Rectal smooth muscle tissue (tissue), 1 donor: ENCODE data around the gene HMCN1.

Source experiments
- H3K27ac ChIP-seq: one replicate; pipeline ENCODE4 v1.7.0; 2013; ENCODE audit warnings: low read depth, low read length, inconsistent platforms
- H3K27me3 ChIP-seq: one replicate; pipeline ENCODE4 v1.7.0; 2013; ENCODE audit warnings: low read length; ENCODE audit not compliant: control insufficient read depth, insufficient read depth
- H3K36me3 ChIP-seq: one replicate; pipeline ENCODE4 v1.7.0; 2013; ENCODE audit warnings: low read length; ENCODE audit not compliant: control insufficient read depth, insufficient read depth
- H3K4me1 ChIP-seq: one replicate; pipeline ENCODE4 v1.7.0; 2013; ENCODE audit warnings: low read length; ENCODE audit not compliant: control insufficient read depth, insufficient read depth
- H3K4me3 ChIP-seq: one replicate; pipeline ENCODE4 v1.7.0; 2013; ENCODE audit warnings: low read length
- H3K9ac ChIP-seq: one replicate; pipeline ENCODE4 v1.7.0; 2013; ENCODE audit warnings: low read length

The HMCN1 gene

DNA sequence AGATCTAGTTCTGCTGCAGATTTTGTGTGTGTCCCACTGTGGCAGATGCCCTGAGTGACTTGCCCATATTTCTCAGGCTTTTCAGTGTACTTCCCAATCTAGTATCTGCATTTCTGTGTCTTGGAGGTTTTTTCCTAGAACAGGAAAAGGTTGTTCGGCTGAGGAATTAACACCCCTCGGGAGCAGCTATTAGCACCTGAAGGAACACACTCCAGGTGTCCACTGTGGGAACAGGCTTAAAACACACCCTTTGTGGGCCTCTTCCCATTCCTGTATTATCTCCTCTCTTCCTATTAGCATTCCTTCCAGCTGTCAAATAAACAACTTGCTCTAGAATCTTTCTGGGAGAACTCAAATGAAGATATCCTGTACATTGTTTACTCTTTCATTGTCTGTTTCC is 178.3 kb downstream of the HMCN1 start:
- H3K27me3 ChIP-seq = no peaks in the 10 kb centered on the region
- no peaks in the 10 kb centered on the region for H3K4me1 ChIP-seq
- H3K36me3 ChIP-seq = no peaks in the 10 kb centered on the region
- no peak overlapping the region for H3K4me3 ChIP-seq
- no peak overlapping the region for H3K27ac ChIP-seq
- no peak overlapping the region for H3K9ac ChIP-seq

- H3K27me3 ChIP-seq = no peaks in the 10 kb centered on the region
- no peak overlapping the region for H3K4me3 ChIP-seq
- no peaks in the 10 kb centered on the region for H3K4me1 ChIP-seq
- H3K36me3 ChIP-seq = no peaks in the 10 kb centered on the region
- no peak overlapping the region for H3K27ac ChIP-seq
- no peak overlapping the region for H3K9ac ChIP-seq
Measured at GRCh38 chr1:185914089-185914488, 179.9 kb downstream of the HMCN1 start.

DNA sequence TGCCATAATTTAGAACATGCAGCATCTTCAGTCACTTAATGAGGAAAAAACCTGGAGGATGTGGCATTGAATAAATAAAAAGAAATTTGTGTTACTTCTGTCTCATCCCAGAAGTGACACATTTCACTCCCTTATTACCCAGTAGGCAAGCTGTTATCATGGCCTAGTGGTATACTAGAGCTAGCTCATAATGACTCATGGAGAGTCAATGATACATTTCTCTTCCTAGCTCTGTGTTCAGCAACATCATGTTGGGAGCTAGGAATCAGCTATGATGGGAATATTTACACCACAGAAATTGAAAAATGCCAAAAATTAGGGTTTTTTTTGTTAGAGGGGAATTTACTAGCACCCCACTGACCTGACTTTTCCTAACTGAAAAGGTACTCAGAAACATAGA is 182.7 kb downstream of the HMCN1 start:
- H3K4me1 ChIP-seq = no peaks in the 10 kb centered on the region
- H3K36me3 ChIP-seq = no peaks in the 10 kb centered on the region
- no peaks in the 10 kb centered on the region for H3K27me3 ChIP-seq
- no peak overlapping the region for H3K4me3 ChIP-seq
- no peak overlapping the region for H3K9ac ChIP-seq
- H3K27ac ChIP-seq = no peak overlapping the region

GRCh38 chr1:185917646-185918045 is 183.5 kb downstream of the HMCN1 start:
- Histone ChIP-seq H3K4me3 (no peak overlapping the region), H3K27ac (no peak overlapping the region), H3K27me3 (no peaks in the 10 kb centered on the region), H3K4me1 (no peaks in the 10 kb centered on the region), H3K36me3 (no peaks in the 10 kb centered on the region), H3K9ac (no peak overlapping the region)

DNA sequence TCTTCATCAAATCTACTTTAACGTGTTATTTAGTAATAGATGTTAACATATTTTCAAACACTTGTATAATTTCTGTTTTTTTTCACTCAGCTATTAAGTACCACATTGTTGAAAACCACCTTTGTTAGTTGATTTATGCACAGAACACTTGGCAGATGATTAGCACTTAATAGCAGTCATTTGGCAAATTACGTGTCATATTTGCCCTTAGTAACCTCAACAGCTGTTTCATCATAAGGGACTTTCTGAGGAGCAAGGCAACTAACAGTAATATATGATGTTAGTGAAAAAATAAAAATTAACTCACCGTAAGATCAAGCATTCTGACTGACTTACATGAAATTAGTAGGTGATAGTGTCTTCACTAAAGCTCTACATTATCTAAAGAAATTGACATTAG is 186.4 kb downstream of the HMCN1 start:
- no peaks in the 10 kb centered on the region for H3K36me3 ChIP-seq
- no peak overlapping the region for H3K9ac ChIP-seq
- no peak overlapping the region for H3K27ac ChIP-seq
- H3K27me3 ChIP-seq = no peaks in the 10 kb centered on the region
- no peak overlapping the region for H3K4me3 ChIP-seq
- H3K4me1 ChIP-seq = no peaks in the 10 kb centered on the region

- Histone ChIP-seq H3K27ac (no peak overlapping the region), H3K4me3 (no peak overlapping the region), H3K36me3 (no peaks in the 10 kb centered on the region), H3K9ac (no peak overlapping the region), H3K4me1 (no peaks in the 10 kb centered on the region), H3K27me3 (no peaks in the 10 kb centered on the region)
Measured at GRCh38 chr1:185921636-185922035, 187.4 kb downstream of the HMCN1 start.

- H3K4me3 ChIP-seq = no peak overlapping the region
- H3K27ac ChIP-seq = no peak overlapping the region
- no peaks in the 10 kb centered on the region for H3K4me1 ChIP-seq
- H3K36me3 ChIP-seq = no peaks in the 10 kb centered on the region
- H3K27me3 ChIP-seq = no peaks in the 10 kb centered on the region
- H3K9ac ChIP-seq = no peak overlapping the region
Measured at GRCh38 chr1:185926588-185926987, 192.4 kb downstream of the HMCN1 start.

DNA sequence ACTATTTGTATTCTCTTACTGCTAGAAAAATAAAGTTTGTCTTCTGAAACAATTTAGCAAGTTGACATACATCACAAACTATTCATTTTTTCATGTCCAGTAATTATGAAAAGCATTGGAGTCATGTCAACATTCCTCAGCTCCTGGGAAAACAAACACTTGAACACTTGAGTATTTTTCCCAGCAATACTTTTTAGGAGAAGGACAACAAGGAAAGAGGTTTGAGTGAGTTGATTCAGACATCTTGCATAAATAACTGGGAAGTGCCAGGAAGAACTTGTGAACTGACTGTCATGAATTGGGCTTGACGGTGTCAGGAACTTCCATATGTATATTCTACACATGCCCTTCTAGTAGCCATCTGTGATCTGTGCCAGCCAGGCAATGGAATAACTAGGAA is 195.6 kb downstream of the HMCN1 start:
- Histone ChIP-seq H3K36me3 (no peaks in the 10 kb centered on the region), H3K27ac (no peak overlapping the region), H3K9ac (no peak overlapping the region), H3K4me1 (no peaks in the 10 kb centered on the region), H3K4me3 (no peak overlapping the region), H3K27me3 (no peaks in the 10 kb centered on the region)

- Histone ChIP-seq H3K4me3 (no peak overlapping the region), H3K27me3 (no peaks in the 10 kb centered on the region), H3K36me3 (no peaks in the 10 kb centered on the region), H3K9ac (no peak overlapping the region), H3K4me1 (no peaks in the 10 kb centered on the region), H3K27ac (no peak overlapping the region)
Measured at GRCh38 chr1:185931438-185931837, 197.2 kb downstream of the HMCN1 start.

DNA sequence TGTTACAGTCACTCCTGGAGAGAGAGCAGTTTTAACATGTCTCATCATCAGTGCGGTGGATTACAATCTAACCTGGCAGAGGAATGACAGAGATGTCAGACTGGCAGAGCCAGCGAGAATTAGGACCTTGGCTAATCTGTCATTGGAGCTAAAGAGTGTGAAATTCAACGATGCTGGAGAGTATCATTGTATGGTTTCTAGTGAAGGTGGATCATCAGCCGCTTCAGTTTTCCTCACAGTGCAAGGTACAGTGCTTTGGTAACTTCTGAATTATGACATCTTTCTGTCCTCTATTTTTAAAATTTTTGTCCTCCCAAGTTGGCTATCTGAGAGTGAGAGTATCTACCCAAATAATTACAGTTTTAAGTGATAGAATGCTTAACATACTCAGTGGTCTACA is 199.4 kb downstream of the HMCN1 start:
- H3K36me3 ChIP-seq = no peaks in the 10 kb centered on the region
- H3K27me3 ChIP-seq = no peaks in the 10 kb centered on the region
- no peak overlapping the region for H3K4me3 ChIP-seq
- H3K27ac ChIP-seq = no peak overlapping the region
- no peak overlapping the region for H3K9ac ChIP-seq
- H3K4me1 ChIP-seq = no peaks in the 10 kb centered on the region

GRCh38 chr1:185934476-185935189 is 200.4 kb downstream of the HMCN1 start:
- H3K9ac ChIP-seq = no peak overlapping the region
- H3K4me1 ChIP-seq = no peaks in the 10 kb centered on the region
- H3K27me3 ChIP-seq = no peaks in the 10 kb centered on the region
- H3K36me3 ChIP-seq = no peaks in the 10 kb centered on the region
- H3K4me3 ChIP-seq = no peak overlapping the region
- H3K27ac ChIP-seq = no peak overlapping the region

DNA sequence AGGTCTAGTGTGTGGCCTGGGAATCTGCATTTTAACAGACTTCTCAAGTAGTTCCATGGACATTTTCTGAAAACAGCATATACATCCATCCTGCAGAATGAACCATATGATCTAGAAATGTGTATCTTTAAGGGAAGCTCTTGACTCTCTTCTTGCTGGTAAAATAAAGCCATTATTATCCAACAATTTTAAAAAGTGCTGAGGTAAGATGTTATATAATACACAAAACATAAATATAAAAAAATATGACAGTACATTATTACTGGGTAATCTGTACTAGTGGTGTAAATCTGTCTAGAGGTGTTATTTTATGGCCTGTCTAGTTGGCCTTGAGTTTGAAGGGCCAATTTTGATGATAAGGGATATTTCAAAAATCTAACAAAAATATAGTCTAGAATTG is 201.2 kb downstream of the HMCN1 start:
- Histone ChIP-seq H3K9ac (no peak overlapping the region), H3K27ac (no peak overlapping the region), H3K4me1 (no peaks in the 10 kb centered on the region), H3K36me3 (no peaks in the 10 kb centered on the region), H3K4me3 (no peak overlapping the region), H3K27me3 (no peaks in the 10 kb centered on the region)

GRCh38 chr1:185936641-185937040 is 202.4 kb downstream of the HMCN1 start:
- no peaks in the 10 kb centered on the region for H3K27me3 ChIP-seq
- no peak overlapping the region for H3K27ac ChIP-seq
- H3K36me3 ChIP-seq = no peaks in the 10 kb centered on the region
- H3K9ac ChIP-seq = no peak overlapping the region
- no peak overlapping the region for H3K4me3 ChIP-seq
- H3K4me1 ChIP-seq = no peaks in the 10 kb centered on the region
